NCI-H1048 (cell line): Measurements from ENCODE around the gene RTN4RL1.
"Not testable (repeated sequence)": the region's sequence is repeated elsewhere in the genome, so short reads cannot be mapped to it uniquely, and the experiment has no call there.

Experiments
- DNase-seq: peaks from one replicate; lab custom pipeline; 2025; lab: John Stamatoyannopoulos, UW

The RTN4RL1 gene

DNA sequence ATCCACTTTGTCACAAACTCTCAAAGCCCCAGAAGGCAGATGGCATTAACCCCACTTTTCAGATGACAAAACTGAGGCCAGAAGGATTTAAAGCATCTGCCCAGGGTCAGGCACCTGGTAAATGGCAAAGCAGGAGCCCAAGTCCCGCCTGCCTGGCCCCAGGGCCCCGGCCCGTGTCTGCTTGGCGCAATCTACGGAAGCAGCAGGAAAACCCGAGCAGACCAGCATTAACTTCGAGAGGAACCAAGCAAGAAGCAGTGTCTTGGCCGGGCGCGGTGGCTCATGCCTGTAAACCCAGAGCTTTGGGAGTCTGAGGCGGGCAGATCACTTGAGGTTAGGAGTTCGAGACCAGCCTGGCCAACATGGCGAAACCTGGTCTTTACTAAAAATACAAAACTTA, 21.6 kb downstream of the RTN4RL1 start:
- no peak for DNase-seq

DNA sequence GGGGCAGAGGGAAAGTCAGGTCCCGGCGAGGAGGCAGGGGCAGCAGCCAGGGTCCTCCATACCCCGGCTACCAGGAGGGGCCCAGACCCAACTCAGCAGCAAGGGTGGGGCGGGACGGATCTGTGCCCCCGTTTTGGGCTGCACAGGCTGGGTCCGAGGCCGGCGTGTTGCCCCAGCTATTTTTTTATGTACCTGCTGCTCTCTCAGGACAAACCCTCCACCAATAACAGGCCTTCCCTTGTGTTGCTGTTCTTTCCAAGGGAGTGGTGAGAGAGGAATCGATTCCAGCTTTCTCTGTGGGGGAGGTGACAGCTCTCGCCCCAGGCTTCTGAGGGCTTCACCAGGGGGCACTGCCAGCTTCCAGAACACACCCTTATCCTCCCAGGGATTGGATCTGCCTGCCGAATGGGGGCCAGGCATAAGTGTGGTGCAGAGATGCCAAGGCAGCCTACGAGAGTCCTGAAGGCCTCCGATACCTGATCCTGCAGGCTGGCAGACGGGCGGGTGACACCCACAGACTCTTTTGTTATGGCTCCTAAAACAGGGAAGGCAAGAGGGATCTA, 22.3 kb downstream of the RTN4RL1 start:
- DNase-seq: no peak

DNA sequence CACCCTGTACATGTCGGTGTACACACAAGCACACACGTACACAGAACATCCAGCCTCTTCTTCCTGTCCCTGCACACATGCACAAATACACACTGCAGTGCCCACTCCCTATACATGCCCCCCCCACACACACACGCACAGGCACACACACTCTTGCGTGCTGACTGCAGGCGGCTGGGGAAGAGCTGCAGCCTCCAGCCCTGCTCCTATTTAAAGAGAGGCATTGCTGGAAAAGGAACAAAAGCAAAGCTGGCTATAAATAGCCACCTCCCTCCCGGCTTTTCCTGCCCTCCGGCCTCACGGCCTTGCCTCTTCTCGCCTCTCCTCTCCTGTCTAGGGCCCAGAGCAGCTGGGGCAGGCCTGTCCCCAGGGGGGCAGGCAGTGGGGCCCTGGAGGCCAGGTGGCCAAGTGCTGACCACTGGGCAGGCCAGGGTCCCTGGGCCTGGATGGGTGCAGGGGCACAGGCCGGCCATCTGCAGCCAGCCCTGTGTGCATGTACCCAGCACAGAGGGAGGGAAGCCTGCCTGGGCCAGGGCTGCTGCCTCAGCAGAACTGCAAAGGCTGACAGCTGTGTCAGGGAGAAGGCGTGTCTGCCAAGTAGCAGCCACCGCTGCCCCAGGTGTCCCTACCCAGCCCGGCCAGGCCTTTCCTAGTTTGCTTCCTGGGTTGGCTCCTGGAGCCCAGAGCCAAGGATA, 25.4 kb downstream of the RTN4RL1 start:
- no peak for DNase-seq

DNA sequence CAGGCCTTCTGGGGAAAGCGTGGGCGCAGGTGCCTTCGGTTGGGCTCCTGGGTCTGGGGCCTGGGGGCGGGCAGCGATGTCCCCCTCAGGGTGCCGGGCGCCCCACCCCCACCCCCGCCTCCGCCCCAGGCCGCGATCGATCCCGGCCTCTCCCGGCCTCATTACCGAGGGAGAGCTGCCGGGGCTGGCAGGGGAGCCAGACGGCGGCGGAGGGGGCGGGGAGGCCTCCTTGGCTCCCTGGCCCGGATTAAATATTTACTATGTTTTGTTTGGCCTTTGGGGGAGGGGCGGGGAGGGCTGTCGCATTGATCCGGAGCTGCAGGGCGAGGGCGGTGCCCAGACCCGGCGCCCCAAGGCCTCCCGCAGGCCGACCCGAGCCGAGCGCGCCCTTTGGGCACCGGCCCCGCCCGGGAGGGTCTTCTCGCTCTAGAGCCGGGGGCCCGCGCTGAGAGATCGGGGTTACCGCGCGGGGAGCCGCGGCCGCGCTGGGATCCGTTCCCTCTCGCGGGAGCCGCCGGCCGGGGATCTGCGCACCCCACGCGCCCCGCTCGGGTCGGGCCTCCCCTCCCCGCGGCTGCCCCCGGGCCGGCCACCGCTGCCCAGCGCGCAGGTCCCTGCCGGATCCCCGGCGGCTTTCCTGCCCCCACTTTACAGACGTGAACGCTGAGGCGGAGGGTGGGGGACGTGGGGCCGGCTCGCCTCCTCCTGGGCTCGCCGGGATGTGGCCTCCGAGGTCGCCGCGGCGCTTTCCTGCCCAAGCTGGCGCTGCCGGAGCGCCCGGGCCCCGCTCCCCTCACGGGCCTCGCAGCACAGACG, 27.0 kb downstream of the RTN4RL1 start:
- DNase-seq: no peak

DNA sequence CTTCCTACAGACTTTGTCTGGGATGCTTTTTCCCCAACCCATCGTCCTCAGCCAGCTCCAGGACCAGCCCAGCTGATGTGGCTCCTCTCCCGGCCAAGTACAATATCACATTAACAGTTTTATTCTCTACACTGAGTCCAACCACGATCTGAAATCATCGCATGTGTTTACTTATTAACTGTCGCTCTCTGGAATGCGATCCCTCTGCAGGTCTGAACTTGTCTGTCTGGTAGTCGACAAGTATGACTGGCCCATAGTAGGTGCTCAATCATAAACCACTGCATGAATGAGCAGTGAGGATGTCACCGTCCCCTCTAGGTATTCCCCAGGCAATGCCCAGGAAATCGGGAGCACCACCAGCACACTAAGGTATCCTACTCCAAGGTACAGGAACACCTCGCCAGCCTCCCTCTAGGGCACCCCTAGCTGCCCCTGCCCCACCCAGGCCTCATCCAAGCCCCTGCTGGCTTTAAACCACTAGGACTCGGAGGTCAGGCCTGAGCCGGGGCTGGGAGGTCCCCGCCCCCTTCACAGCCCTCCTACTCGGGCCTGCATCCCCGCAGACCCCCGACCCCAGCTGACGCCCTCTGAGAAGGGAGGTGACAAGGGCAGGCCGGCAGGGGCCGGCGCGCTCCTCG, 27.7 kb downstream of the RTN4RL1 start:
- DNase-seq: no peak

DNA sequence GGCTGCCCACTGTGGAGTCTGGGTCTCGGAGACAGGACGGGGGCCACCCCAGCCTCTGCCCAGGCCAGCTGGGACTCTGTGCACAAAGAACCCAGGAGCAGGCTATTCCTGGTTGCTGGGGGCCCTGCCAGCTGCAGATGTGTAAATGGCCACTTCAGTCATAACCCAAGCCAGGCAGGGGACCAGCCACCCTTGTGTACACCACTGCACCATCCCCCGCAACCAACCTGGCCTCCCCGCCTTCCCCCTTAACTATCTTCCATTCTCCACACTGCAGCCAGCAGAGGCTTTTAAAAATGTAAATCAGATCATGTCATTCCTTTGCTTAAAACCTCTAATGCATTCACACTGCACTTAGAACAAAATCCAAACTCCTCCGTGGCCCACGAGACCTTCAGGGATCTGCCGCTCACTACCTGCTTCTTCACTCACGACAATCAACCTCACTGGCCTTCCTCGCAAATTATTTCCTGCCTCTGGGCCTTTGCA, 28.3 kb downstream of the RTN4RL1 start:
- no peak for DNase-seq

DNA sequence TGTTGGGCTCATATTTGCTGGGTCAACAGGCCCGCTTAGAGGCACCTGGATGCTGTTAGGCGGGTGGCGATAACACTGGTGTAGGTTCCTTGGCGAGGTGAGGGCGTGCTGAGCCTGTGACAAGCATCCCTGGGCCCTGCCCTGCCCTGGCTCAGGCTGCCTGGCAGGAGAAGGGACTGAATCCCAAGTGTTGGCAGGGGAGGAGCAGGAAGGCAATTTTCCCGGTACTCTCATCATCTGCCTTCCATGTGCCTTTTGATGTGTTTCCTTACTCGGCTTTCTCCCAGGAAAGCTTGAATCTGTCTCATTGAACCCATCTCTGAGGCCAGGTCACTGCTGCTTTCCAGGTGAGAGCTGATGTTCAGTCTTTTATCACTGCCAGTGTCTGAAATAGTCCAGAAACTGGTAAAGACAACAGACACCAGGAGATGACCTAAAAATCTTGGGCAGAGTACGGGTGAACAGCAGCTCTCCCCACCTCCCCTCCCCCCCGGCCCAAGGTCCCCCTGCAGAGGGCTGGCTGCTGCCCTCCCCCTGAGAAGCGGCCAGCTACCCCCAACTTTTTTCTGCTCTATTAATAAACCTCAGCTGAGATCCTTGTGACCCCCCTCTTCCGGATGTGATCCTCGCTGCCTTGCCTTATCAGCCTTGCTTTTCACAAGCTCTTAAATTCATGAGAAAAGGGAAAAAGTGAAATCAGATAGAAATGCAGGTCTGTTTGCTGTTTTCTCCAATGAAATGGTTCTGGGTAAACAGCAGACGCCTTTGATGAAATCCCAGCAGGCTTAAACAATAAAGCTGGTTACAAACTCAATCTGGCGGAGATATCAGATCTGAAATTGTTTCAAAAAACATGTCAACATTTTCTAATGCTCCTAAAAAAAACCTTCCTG, 29.0 kb downstream of the RTN4RL1 start:
- no peak for DNase-seq

DNA sequence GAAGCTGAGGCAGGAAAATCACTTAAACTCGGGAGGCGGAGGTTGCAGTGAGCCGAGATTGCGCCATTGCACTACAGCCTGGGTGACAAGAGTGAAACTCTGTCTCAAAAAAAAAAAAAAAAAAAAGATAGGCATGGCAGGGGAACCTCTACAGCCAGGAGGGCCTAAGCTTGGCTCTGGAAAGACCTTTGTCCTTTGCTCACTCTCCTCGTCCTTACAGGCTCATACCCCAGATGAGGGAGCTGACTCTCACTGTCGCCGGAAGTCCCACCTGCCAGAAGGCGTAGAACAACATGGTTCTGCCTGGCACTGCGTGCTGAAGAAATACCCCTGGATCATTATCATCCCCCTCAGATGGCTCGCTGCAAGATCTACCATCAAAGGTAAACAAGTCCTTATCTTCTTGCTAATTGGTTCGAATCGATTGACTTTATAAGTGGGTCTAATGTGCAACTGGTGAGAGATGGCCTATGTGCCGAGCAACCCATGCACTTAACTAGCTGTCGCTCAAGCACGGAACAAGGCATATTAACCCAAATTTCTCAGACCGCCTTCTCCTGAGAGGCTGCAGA, 29.7 kb downstream of the RTN4RL1 start:
- DNase-seq: no peak

DNA sequence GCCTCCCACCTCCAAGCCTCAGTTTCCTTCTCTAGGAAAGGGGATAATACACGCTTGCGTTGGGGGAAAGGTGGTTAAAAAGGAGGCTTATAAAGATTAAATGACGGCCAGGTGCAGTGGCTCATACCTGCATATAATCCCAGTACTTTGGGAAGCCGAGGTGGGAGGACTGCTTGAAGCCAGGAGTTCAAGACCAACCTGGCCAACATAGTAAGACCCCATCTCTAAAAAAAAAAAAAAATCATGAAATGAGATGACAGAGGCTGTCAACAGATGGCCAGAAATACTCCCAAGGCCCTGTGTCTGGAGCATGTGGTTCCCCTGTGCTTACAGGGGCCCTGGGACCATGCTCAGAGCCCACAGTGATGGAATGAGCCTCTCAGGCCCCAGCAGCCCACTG, 30.4 kb downstream of the RTN4RL1 start:
- DNase-seq: no peak

DNA sequence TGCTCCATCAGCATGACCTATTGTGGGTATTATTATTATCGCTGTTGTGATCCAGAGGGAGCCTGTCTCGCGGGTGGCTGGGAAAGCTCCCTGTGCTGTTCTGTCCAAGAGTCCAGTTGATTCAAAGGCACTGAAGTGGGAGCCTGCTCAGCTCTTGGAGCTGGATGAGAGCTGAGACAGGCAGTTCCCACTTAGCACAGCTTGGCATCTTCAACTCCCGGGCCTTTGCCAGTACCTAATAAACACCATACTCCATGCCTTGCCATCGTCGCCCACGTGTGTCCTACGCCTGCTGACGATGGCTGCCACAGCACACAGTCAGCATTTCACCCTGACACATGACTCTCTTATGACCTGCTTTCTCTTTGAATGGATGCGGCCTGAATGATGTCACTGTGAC, 32.6 kb downstream of the RTN4RL1 start:
- no peak for DNase-seq

DNA sequence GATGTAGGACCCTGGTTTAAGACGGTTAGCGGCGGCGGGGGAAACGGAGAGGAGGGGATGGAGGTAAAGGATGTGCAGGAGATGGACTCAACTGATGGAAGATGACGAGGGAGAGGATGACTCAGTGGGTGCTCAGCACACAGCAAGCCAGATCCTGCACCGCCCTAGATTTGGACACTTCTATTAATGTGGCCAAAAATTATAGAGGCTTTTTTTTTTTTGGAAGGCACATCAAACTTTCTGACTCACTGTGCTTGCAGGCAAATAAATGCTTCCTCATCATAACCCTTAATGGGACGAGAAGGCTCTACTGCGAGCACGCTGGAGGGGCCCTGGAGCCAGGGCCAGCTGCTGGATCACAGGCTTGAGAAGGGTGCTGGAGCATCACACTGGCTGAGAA, 36.0 kb downstream of the RTN4RL1 start:
- no peak for DNase-seq

DNA sequence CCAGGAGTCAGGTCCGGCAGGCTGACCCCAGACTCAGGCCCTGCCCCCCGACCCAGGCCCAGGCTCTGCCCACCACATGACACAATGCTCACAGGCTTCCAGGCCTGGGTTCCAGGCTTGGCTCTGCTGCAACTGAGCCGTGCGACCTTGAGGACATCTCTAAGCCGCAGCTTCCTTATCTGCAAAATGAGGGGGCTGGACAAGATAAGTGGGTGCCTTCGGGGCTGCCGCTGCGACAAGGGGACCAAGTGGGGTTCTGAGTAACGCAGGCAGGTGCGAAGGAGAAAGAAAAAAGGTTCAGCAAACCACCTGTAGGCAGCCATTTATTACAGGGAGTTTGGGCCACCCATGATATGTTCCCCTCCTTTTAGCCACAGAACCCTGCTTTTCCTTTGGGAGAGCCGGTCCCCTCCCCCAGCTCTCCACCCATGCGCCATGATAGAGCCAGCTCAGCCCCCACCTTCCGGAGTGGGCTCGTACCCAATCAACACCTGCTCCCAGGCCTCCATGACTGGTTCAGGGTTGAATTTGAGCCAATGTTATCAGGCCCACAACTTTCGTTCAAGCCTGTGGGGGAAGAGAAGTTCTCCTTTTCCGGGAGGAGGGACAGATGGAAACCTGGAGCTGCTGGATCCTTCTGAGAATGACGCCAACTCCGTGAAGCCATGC, 38.2 kb downstream of the RTN4RL1 start:
- no peak for DNase-seq

DNA sequence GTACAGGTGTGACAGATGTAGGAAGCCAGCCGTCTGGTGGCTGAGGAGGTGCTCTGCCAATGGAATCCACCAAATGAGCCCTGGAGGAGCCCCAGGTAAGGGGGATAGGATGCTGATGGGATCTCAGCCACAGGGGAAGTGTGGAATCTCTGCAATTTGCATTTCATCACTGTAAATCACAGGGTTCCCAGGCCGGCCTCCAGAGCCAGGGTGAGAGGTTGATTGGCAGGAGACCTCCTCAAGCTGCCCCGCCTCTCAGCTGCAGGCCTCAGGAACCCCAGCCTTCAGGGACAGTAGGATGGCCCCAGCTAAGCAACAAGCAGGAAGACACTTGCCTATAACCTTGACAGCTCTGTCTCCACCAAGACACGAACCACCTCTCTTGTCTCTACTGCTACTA, 39.4 kb downstream of the RTN4RL1 start:
- no peak for DNase-seq

DNA sequence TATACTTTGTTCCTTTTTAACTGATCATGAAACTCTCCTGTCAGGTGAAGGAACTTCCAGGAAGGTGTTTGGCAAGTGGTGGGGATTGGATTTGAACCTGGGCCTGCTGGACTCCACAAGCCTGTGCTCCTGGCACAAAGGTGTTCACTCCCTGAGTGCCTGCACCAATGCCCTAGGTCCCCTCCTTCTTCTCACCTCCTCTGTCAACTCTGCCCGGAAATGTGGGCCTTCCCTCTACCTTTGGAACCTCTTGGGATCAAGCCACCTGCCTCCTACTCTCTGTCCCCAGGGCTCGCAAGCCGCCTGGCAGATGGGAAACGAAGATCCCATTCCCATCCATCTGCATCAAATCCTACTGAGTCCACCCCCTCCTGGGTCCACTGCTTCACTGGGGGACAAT, 40.0 kb downstream of the RTN4RL1 start:
- DNase-seq: no peak

DNA sequence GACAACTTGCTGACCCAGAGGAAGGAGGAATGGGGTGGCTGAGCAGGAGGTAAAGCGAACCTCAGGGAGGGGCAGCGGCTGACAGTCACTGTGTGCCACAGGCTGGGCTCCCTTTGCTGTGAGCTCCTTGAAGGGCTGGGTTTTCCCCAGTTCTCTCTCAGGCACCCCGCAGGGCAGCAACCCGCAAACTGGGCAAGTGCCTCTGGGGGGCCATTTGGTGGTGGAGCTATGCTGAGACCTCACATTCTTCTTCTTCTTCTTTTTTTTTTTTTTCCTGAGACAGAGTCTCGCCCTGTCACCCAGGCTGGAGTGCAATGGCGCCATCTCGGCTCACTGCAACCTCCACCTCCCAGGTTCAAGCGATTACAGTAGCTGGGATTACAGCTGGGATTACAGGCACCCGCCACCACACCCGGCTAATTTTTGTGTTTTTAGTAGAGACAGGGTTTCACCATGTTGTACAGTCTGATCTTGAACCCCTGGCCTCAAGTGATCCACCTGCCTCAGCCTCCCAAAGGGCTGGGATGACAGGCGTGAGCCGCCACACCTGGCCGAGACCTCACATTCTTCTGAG, 42.3 kb downstream of the RTN4RL1 start:
- not testable (repeated sequence) for DNase-seq

DNA sequence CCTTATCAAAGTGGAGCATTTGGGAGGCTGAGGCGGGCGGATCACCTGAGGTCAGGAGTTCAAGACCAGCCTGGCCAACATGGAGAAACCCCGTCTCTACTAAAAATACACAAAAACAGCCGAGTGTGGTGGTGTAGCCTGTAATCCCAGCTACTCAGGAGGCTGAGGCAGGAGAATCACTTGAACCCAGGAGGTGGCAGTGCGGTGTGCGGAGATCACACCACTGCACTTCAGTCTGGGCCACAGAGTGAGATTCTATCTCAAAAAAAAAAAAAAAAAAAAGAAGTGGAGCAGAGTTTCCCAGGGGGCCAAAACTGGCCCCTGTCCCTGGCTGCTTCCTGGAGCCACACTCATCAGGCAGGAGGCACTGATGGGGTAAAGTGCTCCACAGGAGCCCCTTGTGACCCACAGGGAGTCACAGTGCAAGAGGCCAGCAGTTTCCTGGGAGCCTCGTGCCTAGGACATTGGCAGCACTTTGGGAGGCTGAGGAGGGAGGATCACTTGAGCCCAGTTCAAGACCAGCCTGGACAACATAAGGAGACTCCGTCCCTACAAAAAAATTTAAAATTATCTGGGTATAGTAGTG, 44.4 kb downstream of the RTN4RL1 start:
- DNase-seq: no peak

DNA sequence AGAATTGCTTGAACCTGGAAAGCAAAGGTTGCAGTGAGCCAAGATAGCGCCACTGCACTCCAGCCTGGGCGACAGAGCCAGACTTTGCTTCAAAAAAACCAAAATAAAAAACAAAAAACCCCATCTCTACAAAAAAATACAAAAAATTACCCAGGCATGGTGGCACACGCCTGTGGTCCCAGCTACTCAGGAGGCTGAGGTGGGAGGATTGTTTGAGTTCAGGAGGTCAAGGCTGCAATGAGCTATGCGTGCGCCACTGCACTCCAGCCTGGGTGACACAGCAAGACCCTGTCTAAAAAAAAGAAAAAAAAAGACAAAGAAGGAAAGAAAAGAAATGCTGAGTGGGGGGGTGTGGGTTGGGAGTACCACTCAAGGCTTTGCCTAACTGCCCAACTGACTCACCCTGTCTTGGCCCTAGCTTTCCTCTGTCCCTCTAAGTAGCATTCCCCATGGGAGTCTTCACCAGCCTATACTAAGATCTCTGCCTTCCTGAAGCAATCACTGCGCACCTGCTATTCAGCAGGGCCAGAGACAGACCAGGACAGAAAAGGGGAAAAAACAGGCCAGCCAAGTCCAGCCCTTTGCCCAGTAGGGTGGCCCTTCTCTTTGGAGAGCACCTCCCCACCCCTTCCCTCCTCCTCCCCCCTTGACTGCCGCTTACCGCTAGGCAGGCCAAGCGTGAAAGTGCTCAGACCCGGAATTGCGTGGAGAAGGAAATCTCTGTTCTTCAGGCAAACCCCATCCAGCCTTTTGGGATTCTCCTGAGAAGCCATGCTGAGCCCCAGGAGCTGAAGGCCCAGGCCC, 45.8 kb downstream of the RTN4RL1 start:
- no peak for DNase-seq

DNA sequence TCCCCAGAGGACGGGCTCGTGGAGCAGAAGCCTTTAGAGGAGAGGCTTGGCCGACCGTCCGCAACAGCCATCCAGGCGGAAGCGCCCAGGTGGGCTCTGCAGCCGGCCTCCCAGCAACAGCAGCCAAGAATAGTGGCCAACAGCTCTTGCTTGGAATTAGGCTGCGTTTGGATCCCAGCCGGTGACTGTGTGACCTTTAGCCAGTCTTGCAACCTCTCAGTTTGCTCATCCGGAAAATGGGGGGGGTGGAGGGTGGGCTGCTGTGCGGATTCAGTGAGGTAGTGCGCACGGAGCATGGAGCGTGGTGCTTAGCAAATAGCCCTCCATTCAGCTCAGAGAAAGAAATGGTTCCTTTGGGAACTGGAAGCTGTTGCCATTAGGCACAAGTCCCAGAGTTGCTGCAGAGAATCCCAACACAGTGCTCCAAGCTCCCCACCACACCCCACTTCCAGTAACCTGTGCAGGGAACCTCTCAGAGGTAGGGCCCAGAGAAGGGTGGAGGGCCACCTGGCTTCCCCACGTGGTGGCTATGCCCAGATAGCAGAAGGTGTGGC, 46.7 kb downstream of the RTN4RL1 start:
- no peak for DNase-seq
